ENCODE results near the gene TMEM98. TPM values are rescaled to one million over a fixed set of nuclear protein-coding genes. Genes with fewer than 3 reads are reported as not detected.
A peak's percentile ranks its signal among the peaks of the same experiment; 100 is the strongest.
"Not testable (repeated sequence)": the region's sequence is repeated elsewhere in the genome, so short reads cannot be mapped to it uniquely, and the experiment has no call there.

The TMEM98 gene
- total RNA-seq, 2 donors from 2014 or later = 134 to 137 TPM

DNA sequence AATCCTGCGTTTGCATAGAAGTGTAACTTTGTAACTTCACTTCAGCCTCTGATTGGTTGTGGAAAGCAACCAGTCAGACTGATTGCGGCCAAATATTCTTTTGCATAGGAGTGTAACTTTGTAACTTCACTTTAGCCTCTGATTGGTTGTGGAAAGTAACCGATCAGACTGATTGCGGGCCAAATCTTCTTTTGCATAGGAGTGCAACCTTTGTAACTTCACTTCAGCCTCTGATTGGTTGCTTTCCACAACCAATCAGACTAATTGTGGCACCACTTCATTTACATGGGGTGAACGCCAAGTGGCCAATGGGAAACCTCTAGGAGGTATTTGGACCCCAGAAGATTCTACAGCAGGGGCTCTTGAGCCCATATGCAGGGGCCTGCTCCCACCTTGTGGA lies 1.8 kb upstream of the TMEM98 start:
- peaks cover under 1% of the 10 kb centered on the region for H3K36me3 ChIP-seq (ENCODE audit: control insufficient read depth, insufficient read depth, low read length)
- Mint-ChIP-seq H3K4me3 (no peak overlapping the region), H3K4me1 (peaks cover 7% of the 10 kb centered on the region), H3K27ac (no peak overlapping the region), H3K9me3 (peaks cover 5% of the 10 kb centered on the region), H3K36me3 (ENCODE audit: low read depth) (peaks cover 8% of the 10 kb centered on the region), H3K27me3 (ENCODE audit: insufficient read depth) (no peaks in the 10 kb centered on the region)
- TF ChIP-seq, protein P1, sequence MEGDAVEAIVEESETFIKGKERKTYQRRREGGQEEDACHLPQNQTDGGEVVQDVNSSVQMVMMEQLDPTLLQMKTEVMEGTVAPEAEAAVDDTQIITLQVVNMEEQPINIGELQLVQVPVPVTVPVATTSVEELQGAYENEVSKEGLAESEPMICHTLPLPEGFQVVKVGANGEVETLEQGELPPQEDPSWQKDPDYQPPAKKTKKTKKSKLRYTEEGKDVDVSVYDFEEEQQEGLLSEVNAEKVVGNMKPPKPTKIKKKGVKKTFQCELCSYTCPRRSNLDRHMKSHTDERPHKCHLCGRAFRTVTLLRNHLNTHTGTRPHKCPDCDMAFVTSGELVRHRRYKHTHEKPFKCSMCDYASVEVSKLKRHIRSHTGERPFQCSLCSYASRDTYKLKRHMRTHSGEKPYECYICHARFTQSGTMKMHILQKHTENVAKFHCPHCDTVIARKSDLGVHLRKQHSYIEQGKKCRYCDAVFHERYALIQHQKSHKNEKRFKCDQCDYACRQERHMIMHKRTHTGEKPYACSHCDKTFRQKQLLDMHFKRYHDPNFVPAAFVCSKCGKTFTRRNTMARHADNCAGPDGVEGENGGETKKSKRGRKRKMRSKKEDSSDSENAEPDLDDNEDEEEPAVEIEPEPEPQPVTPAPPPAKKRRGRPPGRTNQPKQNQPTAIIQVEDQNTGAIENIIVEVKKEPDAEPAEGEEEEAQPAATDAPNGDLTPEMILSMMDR (conservative IDR thresholded peaks at IDR 0.05) = no peak
- no peak overlapping the region for H3K4me3 ChIP-seq (ENCODE audit: low read length)
- 89 to 96% methylated on average over 5 of the region's 5 CpGs for WGBS, 2 experiments (ENCODE audit: insufficient coverage in 1 of 2, insufficient read length in 1 of 2)
- H3K9ac ChIP-seq (ENCODE audit: extremely low read depth, low read length, poor library complexity, severe bottlenecking) = no peak overlapping the region
- H3K27me3 ChIP-seq (ENCODE audit: control insufficient read depth, insufficient read depth, low read length, poor library complexity, severe bottlenecking) = no peaks in the 10 kb centered on the region
- H3K4me1 ChIP-seq (ENCODE audit: control insufficient read depth, insufficient read depth, low read length) = no peaks in the 10 kb centered on the region
- DNase-seq = peak; percentile 36
- peaks cover under 1% of the 10 kb centered on the region for H3K9me3 ChIP-seq (ENCODE audit: control insufficient read depth, low read length)
- no peak overlapping the region for H3K27ac ChIP-seq (ENCODE audit: low read depth, low read length)

DNA sequence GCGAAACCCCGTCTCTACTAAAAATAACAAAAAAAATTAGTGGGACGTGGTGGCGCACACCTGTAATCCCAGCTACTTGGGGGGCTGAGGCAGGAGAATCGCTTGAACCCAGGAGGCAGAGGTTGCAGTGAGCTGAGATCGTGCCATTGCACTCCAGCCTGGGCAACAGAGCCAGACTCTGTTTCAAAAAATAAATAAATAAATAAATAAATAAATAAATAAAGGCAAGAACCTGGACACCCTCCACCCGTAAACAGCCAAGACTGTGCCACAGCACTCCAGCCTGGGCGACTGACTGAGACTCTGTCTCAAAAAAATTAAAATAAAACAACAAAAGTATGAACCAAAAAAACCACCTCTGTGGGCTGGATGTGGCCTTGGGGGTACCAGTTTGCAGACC lies 1.2 kb upstream of the TMEM98 start:
- H3K27ac Mint-ChIP-seq; DNase-seq; H3K4me1 Mint-ChIP-seq; H3K27me3 Mint-ChIP-seq (ENCODE audit: insufficient read depth); H3K4me1 ChIP-seq (ENCODE audit: control insufficient read depth, insufficient read depth, low read length); H3K4me3 ChIP-seq (ENCODE audit: low read length); H3K4me3 Mint-ChIP-seq; H3K36me3 ChIP-seq (ENCODE audit: control insufficient read depth, insufficient read depth, low read length); H3K27me3 ChIP-seq (ENCODE audit: control insufficient read depth, insufficient read depth, low read length, poor library complexity, severe bottlenecking); H3K9me3 ChIP-seq (ENCODE audit: control insufficient read depth, low read length); H3K9ac ChIP-seq (ENCODE audit: extremely low read depth, low read length, poor library complexity, severe bottlenecking); H3K9me3 Mint-ChIP-seq; H3K27ac ChIP-seq (ENCODE audit: low read depth, low read length): not testable (repeated sequence)
- H3K36me3 Mint-ChIP-seq (ENCODE audit: low read depth) = peaks cover 14% of the 10 kb centered on the region
- WGBS, 2 experiments (ENCODE audit: insufficient coverage in 1 of 2, insufficient read length in 1 of 2) = 93 to 99% methylated on average over 2 to 7 of the region's 8 CpGs

DNA sequence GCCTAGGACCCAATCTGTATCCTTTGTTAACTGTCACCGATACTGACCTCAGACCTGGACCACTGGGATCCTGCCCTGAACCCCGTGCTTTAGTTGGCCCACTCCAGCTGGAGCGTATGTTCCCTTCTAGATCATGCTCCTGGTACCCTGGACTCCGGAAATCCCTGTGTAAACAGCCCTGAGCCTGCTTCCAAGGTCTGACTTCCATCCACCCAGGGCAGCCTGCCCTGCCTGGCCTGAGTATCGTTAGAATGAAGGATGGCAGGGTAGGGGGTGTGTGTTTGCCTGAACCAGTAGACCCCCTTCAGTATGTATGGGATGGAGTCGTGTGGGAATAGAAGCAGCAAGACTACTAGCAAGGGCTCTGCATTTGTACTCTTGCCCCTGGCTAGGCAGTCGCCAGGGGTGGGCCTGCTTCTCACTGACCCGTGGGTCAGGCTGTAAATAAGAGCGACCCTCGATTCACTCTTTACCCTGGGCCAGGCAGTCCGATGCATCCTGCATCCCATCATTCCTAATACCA lies 691 bp upstream of the TMEM98 start:
- Mint-ChIP-seq H3K4me1 (peaks cover 7% of the 10 kb centered on the region), H3K4me3 (no peak overlapping the region), H3K27ac (peak overlapping the region; percentile 35), H3K9me3 (peaks cover 3% of the 10 kb centered on the region), H3K27me3 (ENCODE audit: insufficient read depth) (no peaks in the 10 kb centered on the region), H3K36me3 (ENCODE audit: low read depth) (peaks cover 17% of the 10 kb centered on the region)
- H3K27me3 ChIP-seq (ENCODE audit: control insufficient read depth, insufficient read depth, low read length, poor library complexity, severe bottlenecking) = no peaks in the 10 kb centered on the region
- H3K27ac ChIP-seq (ENCODE audit: low read depth, low read length) = peak overlapping the region; percentile 24
- peak overlapping the region; percentile 39 for H3K9ac ChIP-seq (ENCODE audit: extremely low read depth, low read length, poor library complexity, severe bottlenecking)
- DNase-seq = no peak
- TF ChIP-seq, protein P1 (conservative IDR thresholded peaks at IDR 0.05) = no peak
- H3K9me3 ChIP-seq (ENCODE audit: control insufficient read depth, low read length) = no peaks in the 10 kb centered on the region
- 48 to 63% methylated on average over 6 to 11 of the region's 11 CpGs for WGBS, 2 experiments (ENCODE audit: insufficient coverage in 1 of 2, insufficient read length in 1 of 2)
- peak overlapping the region; percentile 80 for H3K4me3 ChIP-seq (ENCODE audit: low read length)
- H3K4me1 ChIP-seq (ENCODE audit: control insufficient read depth, insufficient read depth, low read length) = no peaks in the 10 kb centered on the region
- peaks cover 9% of the 10 kb centered on the region for H3K36me3 ChIP-seq (ENCODE audit: control insufficient read depth, insufficient read depth, low read length)

All from endodermal cell (in vitro differentiated cells).